GM12891 (cell line): ENCODE results near the gene JDP2.
A peak's percentile ranks its signal among the peaks of the same experiment; 100 is the strongest.

ENCODE experiments used
- DNase-seq: peaks from one replicate; pipeline ENCODE4 v3.0.0; 2011; ENCODE audit warnings: low spot score; ENCODE audit not compliant: insufficient read length
- FAIRE-seq: peaks from 2 replicates; lab custom pipeline; 2011; peaks lifted over from hg19 to GRCh38; lab: Jason Lieb, UNC
- PAX5 ChIP-seq: IDR thresholded peaks from 2 replicates; pipeline ENCODE4 v1.6.1; 2011; ENCODE audit warnings: low read length, moderate library complexity, mild to moderate bottlenecking; ENCODE audit not compliant: insufficient read depth, severe bottlenecking
- POLR2A ChIP-seq: IDR thresholded peaks from 2 replicates; pipeline ENCODE4 v1.6.1; 2011; ENCODE audit warnings: low read depth, low read length, control low read depth
- POLR2AphosphoS5 ChIP-seq: IDR thresholded peaks from 2 replicates; pipeline ENCODE4 v1.6.1; 2011; ENCODE audit warnings: low read depth, low read length, control low read depth
- POU2F2 ChIP-seq: IDR thresholded peaks from 2 replicates; pipeline ENCODE4 v1.6.1; 2011; ENCODE audit warnings: low read depth, mild to moderate bottlenecking, control low read depth, low read length, moderate library complexity
- SPI1 ChIP-seq: IDR thresholded peaks from 2 replicates; pipeline ENCODE4 v1.6.1; 2011; ENCODE audit warnings: low read depth, low read length, control low read depth
- TAF1 ChIP-seq: IDR thresholded peaks from 2 replicates; pipeline ENCODE4 v1.6.1; 2011; ENCODE audit warnings: low read depth, low read length, control low read depth

JDP2 gene

GRCh38 chr14:75518625-75519024 is 90.8 kb downstream of the JDP2 start:
- DNase-seq (no peak), FAIRE-seq (peak; percentile 82)
- no peak for TF ChIP-seq PAX5
- TF ChIP-seq POLR2A: no peak
- TF ChIP-seq POLR2AphosphoS5: no peak
- TF ChIP-seq TAF1: no peak
- TF ChIP-seq SPI1: no peak
- no peak for TF ChIP-seq POU2F2

- FAIRE-seq (no peak), DNase-seq (no peak)
- TF ChIP-seq TAF1 (no peak), POLR2AphosphoS5 (no peak), POU2F2 (no peak), POLR2A (no peak), PAX5 (no peak), SPI1 (no peak)
Measured at GRCh38 chr14:75519394-75519793, 91.6 kb downstream of the JDP2 start.

- FAIRE-seq (no peak), DNase-seq (no peak)
- TF ChIP-seq POU2F2 (no peak), POLR2A (no peak), SPI1 (no peak), POLR2AphosphoS5 (no peak), PAX5 (no peak), TAF1 (no peak)
Measured at GRCh38 chr14:75519826-75520728, 92.3 kb downstream of the JDP2 start.

- TF ChIP-seq TAF1 (no peak), PAX5 (no peak), POLR2A (no peak), POLR2AphosphoS5 (no peak), POU2F2 (no peak), SPI1 (no peak)
- no peak for FAIRE-seq
- no peak for DNase-seq
Measured at GRCh38 chr14:75520852-75521251, 93.0 kb downstream of the JDP2 start.

GRCh38 chr14:75521415-75522199 is 93.8 kb downstream of the JDP2 start:
- DNase-seq (no peak), FAIRE-seq (peak; percentile 66)
- TF ChIP-seq TAF1: no peak
- TF ChIP-seq POLR2AphosphoS5: no peak
- no peak for TF ChIP-seq POU2F2
- TF ChIP-seq PAX5: no peak
- no peak for TF ChIP-seq SPI1
- no peak for TF ChIP-seq POLR2A

GRCh38 chr14:75522224-75522982 is 94.6 kb downstream of the JDP2 start, which contains the start of gene BATF:
Gene BATF, plus strand, starts transcription at chr14:75522469. Its CDS starts 214 bp downstream, at chr14:75522683.
- DNase-seq: peak; percentile 42
- peak; percentile 87 for TF ChIP-seq POLR2AphosphoS5
- peak; percentile 95 for TF ChIP-seq POLR2A
- TF ChIP-seq POU2F2: peak; percentile 90
- peak; percentile 78 for TF ChIP-seq TAF1
- no peak for TF ChIP-seq PAX5
- no peak for TF ChIP-seq SPI1
- FAIRE-seq: peak; percentile 84

GRCh38 chr14:75522983-75523318 is 95.1 kb downstream of the JDP2 start:
- no peak for FAIRE-seq

More at GRCh38 chr14:75522983-75523318, 95.1 kb downstream of the JDP2 start:
- DNase-seq: no peak
- TF ChIP-seq POU2F2: no peak
- no peak for TF ChIP-seq PAX5
- TF ChIP-seq TAF1: no peak
- TF ChIP-seq POLR2A: no peak
- TF ChIP-seq SPI1: no peak
